Measurements from ENCODE around the gene STARD9. TPM values are rescaled to one million over a fixed set of nuclear protein-coding genes. Genes with fewer than 3 reads are reported as not detected.

STARD9 gene
- total RNA-seq, 1 experiment from 2014 or later, result 0.41 TPM

Other genes with a start within 250 kb of the STARD9 start
- gene CAPN3, start 216.1 kb upstream of the STARD9 start, total RNA-seq (2014; rRNA removed; shearing (Covaris generic); ENCODE audit: low replicate concordance), result 0.17 TPM in 1 of 2 replicates, not detected in the other
- 7.8 and 27.4 TPM in 2 replicates for gene ZNF106, start 84.5 kb upstream of the STARD9 start, total RNA-seq (2014; rRNA removed; shearing (Covaris generic); ENCODE audit: low replicate concordance)
- 39.7 and 48.0 TPM in 2 replicates for gene SNAP23, start 80.0 kb upstream of the STARD9 start, total RNA-seq (2014; rRNA removed; shearing (Covaris generic); ENCODE audit: low replicate concordance)
- gene LRRC57, start 26.8 kb upstream of the STARD9 start, total RNA-seq (2014; rRNA removed; shearing (Covaris generic); ENCODE audit: low replicate concordance), result 9.3 and 22.5 TPM in 2 replicates
- gene HAUS2, start 26.8 kb upstream of the STARD9 start, total RNA-seq (2014; rRNA removed; shearing (Covaris generic); ENCODE audit: low replicate concordance), result 25.0 and 26.2 TPM in 2 replicates
- gene CDAN1, start 161.5 kb downstream of the STARD9 start, total RNA-seq (2014; rRNA removed; shearing (Covaris generic); ENCODE audit: low replicate concordance), result 10.8 and 12.1 TPM in 2 replicates

All from Caki2 (cell line).